Posterior cingulate gyrus (tissue), 11 donors: ENCODE results near the gene SET.
A peak's percentile ranks its signal among the peaks of the same experiment; 100 is the strongest.
"Not testable (repeated sequence)": the region's sequence is repeated elsewhere in the genome, so short reads cannot be mapped to it uniquely, and the experiment has no call there.

Experiments used
- DNase-seq, 10 donors: peaks; one replicate each; pipeline versions ENCODE4 v3.0.0 to v3.0.0-alpha.2; 2020 to 2021; ENCODE audit warnings: mixed read lengths in 3 of 10
- intact Hi-C: fragments of 100-400 bp; cut with DNase I; formaldehyde crosslinking; loops from one replicate; pipeline ENCODE4 v1.15.1; 2023

SET gene, protein sequence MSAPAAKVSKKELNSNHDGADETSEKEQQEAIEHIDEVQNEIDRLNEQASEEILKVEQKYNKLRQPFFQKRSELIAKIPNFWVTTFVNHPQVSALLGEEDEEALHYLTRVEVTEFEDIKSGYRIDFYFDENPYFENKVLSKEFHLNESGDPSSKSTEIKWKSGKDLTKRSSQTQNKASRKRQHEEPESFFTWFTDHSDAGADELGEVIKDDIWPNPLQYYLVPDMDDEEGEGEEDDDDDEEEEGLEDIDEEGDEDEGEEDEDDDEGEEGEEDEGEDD

DNA sequence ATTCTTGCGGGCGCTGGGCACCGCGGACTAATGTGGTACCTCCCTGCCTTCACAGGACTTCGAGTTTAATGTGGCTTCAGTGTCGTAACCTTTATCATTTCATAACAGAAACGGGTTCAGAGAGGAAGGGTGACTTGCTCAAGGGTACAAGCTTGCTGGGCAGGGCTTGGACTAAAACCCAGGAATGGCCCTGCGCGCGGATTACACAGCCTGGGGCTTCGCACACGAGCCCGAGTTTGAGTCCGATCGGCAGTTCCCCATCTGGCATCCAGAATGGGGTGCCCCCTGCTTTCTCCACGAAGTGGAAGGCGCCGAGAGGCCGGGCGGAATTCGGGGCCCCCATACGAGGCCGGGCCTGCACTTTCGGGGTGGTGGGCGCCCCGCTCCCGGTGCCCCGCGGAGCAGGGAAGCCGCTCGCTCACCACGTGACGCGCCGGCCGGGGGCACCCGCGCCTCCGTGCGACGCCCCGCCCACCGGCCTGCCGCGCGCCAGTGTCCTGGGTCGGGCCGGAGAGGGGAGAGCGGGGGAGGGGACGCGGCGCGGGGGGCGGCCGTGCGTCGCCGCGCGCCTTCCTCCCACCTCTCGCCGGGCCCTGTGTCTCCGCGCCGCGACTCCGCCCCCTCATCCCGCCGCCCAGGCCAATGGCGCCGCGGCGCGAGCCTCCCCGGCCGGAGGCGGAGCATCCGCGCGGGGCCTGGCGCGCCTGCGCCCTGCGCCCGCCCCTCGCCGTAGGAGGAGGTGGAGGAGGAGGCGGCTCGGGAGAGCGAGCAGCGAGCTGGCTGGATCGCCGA lies at the start of gene SET:
TSS of gene SET (plus strand) at position 722 of the 792 bp plus-strand sequence. CDS start 361 bp downstream, outside the sequence.
- intact Hi-C loops: loop anchor here (2.0 kb wide), 1 partner anchor 32 kb away; the partner anchor contains the start of gene DYNC2I2
- peak; percentile 77 to 98 (median 86) for DNase-seq

DNA sequence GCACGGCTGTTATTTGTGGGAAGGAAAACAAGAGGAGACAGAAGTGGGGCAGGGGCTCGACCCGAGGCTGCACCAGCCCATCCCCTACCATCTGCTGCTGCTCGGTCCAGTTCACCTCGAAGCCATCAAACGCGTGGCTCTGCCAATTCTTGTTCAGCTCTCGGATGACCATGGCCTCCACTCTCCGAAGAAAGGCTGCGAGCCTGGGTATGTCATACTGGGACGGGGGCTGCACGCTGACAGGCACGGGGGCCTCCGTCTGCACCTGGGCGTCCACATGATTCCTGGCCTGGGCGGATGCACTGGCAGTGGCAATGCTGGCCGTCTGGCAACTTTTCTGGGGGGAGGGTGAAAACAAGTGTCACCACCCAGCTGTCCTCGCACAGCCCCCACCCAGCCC lies 48.4 kb upstream of the SET start:
- intact Hi-C loops: no loop called here
- peak in 1 of 10 donors; percentile 54 for DNase-seq

DNA sequence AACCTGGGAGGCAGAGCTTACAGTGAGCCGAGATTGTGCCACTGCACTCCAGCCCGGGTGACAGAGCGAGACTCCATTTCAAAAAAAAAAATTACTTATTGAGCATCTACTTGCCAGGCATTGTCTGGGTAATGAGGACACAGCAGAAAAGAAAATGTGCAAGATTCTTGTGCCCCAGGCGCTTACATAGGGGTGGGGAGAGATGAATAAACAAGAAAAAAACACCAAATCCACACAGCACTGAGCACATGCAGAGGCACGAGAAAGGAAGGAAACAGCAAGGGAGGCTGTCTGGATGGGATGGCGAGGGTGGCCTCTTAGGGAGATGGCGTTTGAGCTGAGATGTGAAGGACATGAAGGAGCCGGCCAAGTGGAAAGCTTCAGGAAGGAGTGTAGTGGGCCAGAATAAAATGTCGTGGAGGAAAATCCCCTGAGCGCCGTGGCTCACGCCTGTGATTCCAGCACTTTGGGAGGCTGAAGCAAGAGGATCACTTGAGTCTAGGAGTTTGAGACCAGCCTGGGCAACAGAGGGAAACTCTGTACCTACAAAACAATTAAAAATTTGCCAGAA lies 46.3 kb upstream of the SET start:
- DNase-seq: no peak
- intact Hi-C loops: no loop called here

DNA sequence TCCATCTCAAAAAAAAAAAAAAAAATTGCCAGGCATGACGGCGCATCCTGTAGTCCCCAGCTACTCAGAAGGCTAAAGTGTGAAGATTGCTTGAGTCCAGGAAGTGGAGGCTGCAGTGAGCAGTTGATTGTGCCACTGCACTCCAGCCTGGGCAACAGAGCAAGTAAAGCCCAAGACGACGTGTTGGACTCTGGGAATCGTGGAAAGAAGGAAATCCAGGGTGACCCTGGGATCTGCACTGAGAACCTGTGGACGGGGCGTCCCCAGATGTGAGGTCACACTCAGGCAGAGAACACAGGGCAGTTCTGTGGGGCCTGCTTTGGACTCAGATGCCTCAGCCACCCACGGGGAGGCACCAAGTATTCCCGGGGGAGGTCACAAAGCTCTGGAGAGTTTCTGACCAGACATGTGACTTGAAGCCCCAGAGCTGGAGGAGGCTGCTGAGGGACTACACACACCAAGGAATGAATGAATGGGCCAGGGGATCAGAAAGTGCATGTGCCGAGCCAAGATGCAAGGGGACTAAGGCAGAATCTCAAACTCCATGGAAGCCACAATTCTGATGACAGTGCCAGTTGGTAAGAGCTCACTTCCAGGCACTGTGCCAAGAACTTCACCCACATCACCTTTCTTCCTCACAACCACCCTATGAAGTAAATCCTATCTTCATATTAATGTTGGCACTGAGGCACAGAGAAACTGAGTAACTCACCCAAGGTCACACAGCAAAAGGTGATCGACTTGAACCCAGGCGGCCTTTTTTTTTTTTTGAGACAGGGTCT lies 45.3 kb upstream of the SET start:
- no peak for DNase-seq
- intact Hi-C loops: no loop called here

DNA sequence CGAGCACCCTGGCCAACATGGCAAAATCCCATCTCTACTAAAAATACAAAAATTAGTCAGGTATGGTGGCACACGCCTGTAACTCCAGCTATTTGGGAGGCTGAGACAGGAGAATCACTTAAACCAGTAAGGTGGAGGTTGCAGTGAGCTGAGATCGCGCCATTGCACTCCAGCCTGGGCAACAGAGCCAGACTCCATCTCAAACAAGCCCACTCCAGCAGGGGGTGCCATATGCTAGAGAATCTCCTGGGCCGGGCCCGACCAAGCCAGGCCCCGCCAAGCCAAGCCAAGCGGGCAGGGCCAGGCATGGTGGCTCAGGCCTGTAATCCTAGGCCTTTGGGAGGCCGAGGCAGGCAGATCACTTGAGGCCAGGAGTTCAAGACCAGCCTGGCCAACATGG lies 40.8 kb upstream of the SET start:
- DNase-seq, intact Hi-C loops: not testable (repeated sequence)

DNA sequence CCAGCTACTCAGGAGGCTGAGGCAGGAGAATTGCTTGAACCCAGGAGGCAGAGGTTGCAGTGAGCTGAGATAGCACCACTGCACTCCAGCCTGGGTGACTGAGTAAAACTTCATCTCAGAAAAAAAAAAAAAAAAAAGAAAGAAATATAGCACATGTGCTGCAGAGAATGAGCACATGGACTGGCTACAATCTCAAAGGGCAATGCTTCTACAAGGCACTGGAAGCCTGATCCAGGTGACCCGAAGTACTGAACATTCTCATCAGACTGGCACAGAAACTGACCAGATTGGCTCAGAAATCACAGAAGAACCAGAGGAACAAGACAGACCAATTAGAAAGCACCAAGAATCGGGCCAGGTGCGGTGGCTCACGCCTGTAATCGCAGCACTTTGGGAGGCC lies 37.2 kb upstream of the SET start:
- no peak for DNase-seq
- intact Hi-C loops: loop anchor here (2.0 kb wide), 1 partner anchor 17 kb away; no protein-coding TSS in a partner anchor

DNA sequence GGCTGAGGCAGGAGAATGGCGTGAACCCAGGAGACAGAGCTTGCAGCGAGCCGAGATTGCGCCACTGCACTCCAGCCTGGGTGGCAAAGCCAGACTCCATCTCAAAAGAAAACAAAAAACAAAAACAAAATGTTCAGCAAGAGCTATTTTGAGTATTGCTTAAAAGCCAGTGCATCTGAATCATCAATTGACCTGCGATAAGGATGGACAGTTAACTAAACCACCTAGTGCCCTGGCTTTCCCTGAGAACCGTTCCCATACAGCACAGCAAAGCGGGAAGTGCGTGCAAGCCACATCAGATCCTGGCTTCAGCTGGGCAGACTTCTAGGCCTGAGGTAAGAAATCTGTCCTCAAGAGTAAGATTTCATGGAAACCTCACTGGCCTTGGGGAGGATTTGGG lies 35.1 kb upstream of the SET start:
- DNase-seq: no peak
- intact Hi-C loops: loop anchor here (2.0 kb wide), 1 partner anchor 19 kb away; no protein-coding TSS in a partner anchor

DNA sequence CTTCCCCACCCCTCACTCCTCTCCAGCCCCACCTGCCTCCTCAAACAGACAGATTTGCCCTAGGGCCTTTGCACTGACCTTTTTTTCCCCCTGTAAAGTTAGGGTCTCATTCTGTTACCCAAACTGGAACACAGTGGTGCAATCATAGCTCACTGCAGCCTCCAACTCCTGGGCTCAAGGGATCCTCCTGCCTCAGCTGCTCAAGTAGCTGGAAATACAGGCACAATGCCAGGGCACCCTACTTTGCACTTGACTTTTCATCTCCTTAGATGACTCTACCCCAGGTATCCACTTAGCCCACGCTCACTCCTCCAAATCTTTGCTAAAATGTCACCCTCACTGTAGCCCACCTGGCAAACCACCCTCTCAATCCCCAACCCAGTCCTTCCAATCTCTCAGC lies 34.5 kb upstream of the SET start:
- intact Hi-C loops: no loop called here
- no peak for DNase-seq

DNA sequence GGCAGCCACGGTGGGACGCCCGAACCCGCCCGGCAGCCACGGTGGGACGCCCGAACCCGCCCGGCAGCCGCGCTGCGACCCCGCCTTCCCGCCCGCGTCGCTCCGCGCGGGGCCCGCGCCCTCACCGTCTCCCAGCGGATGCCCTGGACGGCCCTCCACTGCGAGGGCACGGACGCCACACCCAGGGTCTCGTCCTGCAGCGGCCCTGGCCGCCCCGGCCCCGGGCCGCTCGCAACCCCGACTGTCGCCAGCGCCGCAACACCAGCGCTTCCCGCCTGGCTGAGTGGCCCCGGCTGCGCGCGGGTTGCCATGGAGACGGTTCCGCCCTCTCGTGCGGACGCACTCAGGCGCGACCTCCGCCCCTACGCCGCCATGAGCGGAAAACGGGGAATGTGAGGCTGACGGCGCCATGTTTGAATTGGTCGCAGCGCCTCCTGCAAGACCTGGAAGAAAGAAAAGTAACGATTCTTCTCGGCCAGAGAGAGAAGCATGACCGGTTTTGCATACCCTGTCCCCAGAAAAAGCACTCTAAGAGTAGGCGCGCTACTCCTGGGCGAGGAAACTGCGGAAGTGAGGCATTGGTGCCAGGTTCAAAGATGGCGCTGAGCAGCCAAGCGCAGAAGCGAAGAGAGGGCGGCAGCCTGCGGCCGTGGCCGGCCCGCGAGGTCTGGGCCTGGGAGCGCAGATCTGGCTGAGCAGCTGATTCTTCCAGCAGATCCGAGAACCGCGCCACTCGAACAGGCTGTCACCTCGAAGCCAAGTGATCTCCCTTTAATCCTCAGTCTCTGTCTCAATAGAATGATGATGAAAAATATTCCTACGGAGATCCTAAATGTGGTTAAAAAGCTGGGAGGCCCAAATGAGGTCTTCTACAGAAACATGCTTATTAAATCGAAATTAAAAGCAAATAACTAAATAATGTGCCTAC lies 32.3 kb upstream of the SET start, which contains the start of gene DYNC2I2:
TSS of gene DYNC2I2 (minus strand) at position 432 of the 928 bp plus-strand sequence. CDS start at position 311, 121 bp downstream.
- intact Hi-C loops: loop anchor here (2.0 kb wide), 1 partner anchor 32 kb away; the partner anchor contains the start of gene SET
- DNase-seq: peak; percentile 92 to 99 (median 95)

DNA sequence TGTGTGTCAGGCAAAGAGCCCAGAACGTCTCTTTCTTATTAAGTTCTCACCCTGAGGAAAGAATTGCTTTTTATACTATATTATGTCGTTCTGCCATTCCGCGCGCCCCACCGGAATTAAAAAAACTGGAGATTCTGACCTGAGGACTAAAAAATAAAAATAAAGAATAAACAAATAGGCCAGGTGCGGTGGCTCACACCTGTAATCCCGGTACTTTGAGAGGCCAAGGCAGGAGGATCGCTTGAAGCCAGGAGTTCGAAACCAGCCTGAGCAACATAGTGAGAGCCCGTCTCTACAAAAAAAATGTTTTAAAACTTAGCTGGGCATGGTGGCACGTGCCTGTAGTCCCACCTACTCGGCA lies 31.7 kb upstream of the SET start:
- DNase-seq: no peak
- intact Hi-C loops: loop anchor here (2.0 kb wide), 1 partner anchor 31 kb away; the partner anchor contains the start of gene SET

DNA sequence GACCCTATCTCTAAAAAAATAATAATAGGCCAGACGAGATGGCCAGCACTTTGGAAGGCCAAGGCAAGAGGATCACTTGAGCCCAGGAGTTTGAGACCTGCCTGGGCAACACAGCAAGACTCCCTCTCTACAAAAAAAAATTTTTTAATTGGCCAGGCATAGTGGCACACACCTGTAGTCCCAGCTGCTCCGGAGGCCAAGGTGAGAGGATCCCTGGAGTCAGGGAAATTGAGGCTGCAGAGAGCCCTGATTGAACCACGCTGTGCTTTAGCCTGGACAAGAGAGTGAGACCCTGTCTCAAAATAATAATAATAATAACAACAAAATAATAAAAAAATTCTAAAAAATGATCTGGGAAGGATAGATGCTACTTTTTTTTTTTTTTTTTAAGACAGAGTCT lies 31.2 kb upstream of the SET start:
- intact Hi-C loops: loop anchor here (2.0 kb wide), 1 partner anchor 31 kb away; the partner anchor contains the start of gene SET
- DNase-seq: no peak

DNA sequence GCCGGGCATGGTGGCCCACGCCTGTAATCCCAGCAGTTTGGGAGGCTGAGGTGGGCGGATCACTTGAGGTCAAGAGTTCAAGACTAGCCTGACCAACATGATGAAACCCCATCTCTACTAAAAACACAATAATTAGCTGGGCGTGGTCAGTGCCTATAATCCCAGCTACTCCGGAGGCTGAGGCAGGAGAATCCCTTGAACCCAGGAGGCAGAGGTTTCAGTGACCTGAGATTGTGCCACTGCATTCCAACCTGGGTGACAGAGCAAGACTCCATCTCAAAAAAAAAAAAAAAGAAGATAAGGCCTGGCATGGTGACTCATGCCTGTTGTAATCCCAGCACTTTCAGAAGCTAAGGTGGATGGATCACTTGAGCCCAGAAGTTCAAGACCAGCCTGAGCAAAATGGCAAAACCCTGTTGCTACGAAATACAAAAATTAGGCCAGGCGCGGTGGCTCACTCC lies 22.5 kb upstream of the SET start:
- intact Hi-C loops, DNase-seq: not testable (repeated sequence)

DNA sequence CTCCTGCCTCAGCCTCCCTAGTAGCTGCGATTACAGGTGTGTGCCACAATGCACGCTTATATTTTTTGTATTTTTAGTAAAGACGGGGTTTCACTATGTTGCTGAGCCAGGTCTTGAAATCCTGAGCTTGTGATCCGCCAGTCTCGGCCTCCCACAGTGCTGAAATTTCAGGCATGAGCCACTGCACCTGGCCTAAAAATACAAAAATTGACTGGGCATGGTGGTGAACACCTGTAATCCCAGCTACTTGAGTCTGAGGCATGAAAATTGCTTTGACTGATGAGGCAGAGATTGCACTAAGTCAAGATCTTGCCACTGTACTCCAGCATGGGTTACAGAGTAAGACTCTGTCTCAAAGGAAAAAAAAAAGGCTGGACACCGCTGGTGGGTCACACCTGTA lies 19.2 kb upstream of the SET start:
- intact Hi-C loops: no loop called here
- DNase-seq: peak in 2 of 10 donors; percentile 2 to 30

DNA sequence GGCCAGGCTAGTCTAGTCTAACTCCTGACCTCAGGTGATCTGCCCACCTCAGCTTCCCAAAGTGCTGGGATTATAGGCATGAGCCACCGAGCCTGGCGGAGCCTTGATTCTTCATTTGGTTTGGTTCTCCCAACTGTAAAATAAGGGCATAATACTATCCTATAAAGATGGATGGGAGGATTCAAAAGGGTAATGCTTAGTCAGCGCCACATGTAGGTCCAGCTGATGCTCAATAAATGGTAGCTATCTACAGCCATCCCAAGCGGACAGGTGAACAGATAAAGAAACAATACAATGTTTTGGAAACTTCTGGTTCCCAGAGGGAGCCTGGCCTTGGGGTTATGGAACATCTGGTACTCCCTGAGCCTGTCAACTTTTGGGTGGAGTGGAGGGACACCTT lies 13.6 kb upstream of the SET start:
- DNase-seq: peak in 3 of 10 donors; percentile 3 to 52 (median 13)
- intact Hi-C loops: no loop called here

DNA sequence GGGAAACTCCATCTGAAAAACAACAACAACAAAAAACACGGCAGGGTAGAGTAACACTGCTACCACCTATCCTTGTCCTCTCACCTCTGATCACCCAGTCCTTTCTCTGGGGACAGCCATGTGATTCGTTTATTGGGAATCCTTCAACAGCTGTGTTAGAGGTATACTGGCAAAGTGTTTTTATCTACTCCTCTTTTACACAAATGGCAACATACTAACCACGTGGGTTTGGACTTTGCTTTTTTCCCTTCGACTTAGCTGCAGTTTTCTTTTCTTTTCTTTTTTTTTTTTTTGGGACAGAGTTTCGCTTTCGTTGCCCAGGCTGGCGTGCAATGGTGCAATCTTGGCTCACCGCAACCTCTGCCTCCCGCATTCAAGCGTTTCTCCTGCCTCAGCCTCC lies 11.2 kb upstream of the SET start:
- peak in 1 of 10 donors; percentile 13 for DNase-seq
- intact Hi-C loops: no loop called here

DNA sequence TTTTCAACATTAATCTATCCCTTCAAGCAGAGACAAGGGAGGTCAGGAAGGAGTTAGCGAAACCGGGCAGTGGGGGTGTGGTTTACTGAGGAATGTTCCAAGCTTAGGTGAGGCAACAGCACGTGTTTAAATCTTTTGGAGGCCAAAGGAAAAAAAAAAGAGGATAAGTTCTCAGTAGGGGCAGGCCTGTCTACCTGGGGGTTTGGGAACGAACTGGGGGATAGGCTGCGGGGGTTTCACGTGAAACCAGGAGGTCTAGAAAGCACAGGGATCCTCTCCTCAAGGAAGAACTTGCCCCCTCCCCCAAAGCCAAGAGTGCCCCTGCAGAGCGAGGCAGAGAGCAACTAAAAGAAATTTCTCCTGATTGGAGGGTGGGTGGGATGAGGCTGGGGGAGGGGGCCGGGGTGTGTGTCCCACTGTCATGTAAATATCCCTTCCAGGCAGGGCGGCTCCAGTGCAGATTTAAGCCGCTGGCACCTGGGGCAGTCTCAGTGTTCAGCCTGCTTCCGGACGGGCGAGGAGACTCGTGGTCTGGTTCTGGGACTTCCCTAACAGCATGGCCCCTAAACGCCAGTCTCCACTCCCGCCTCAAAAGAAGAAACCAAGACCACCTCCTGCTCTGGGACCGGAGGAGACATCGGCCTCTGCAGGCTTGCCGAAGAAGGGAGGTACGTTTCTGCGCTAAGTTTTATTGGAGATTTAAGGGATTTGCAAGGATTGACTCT lies 5.5 kb upstream of the SET start:
- intact Hi-C loops: no loop called here
- peak in 3 of 10 donors; percentile 66 to 81 (median 77) for DNase-seq

DNA sequence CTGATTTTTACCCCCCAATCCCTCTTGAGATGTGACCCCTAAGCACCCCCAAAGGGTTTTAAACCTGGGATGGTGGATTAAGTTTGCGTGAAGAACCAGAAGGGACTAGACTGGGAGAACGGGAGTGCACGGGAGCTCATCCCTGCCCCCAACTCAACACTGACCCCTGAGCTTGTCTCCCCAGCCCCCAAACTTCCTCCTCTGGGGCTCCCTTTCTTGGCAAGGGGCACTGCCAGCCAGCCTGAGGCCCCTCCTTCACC lies 5.0 kb upstream of the SET start:
- intact Hi-C loops: no loop called here
- no peak for DNase-seq

DNA sequence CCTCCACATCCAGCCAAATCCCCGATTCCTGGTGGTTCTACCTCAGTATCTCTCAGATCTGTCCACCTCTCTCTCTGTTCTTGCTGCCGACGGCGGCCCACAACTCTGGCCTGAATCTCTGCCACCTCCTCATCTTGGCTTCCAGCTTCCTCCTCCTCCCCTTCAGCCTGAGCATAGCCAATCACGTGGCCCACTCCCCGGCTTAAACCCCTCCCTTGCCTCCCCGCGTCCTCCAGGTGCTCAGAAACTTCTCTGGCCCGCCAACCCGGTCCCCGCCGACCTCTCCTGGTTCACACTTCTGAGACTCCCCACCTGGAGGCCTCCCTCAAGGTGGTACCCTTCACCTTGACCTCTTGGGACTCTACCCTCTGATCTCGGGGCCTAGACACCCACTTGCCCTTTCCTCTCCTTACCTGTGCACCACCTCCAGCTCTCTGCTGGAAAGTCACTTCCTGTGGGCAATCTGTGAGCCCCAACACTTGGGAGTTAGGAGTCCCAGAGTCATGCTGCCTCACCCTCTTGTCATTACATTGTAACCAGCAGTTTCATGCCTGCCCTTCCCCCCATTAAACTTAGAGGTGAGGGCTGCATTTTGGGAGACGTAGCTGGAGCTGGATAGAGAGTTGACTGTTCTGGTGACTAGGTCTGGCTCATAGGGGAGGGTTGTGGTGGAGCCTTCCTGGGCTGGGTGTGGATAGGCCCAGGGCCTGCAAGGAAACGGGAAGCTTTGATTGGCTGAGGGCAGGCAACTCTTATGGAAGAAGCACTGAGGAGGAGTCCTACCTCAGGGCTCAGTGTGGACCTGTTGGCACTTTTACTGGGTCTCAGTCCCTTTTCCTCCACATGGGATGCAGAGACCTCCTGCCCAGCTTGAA lies 4.5 kb upstream of the SET start:
- intact Hi-C loops: no loop called here
- DNase-seq: peak in 7 of 10 donors; percentile 31 to 88 (median 37)
